A673 (cell line): Measurements from ENCODE around the gene ULK1. TPM values are rescaled to one million over a fixed set of nuclear protein-coding genes. Genes with fewer than 3 reads are reported as not detected.

ENCODE experiments used
- BruUV-seq: library from RNA; stranded (reverse); fragments of 400-500 nt; replicated peaks from 2 replicates; lab custom pipeline; 2021; lab: Mats Ljungman, UMichigan
- CTCF ChIA-PET: fragments of 300-600 bp; sonication (Branson Sonifier 250); formaldehyde crosslinking; loops from one replicate; lab custom pipeline; 2022; ENCODE audit warnings: antibody characterized with exemption; lab: Charles Lee
- POLR2A ChIA-PET: fragments of 300-600 bp; sonication (Branson Sonifier 250); formaldehyde crosslinking; loops from one replicate; lab custom pipeline; 2022; ENCODE audit warnings: antibody characterized with exemption; ENCODE audit not compliant: low non-redundant PET; lab: Charles Lee
- DNase-seq: peaks from one replicate; pipeline ENCODE4 v3.0.0-alpha.2; 2015; ENCODE audit warnings: low spot score
- H3K27ac ChIP-seq: fragments of 200-600 bp; sonication (generic); 2 replicates; pipeline ENCODE4 v1.5.1; 2016; ENCODE audit warnings: mixed run types, low read depth, mild to moderate bottlenecking, mixed read lengths, antibody characterized with exemption, low read length; ENCODE audit not compliant: poor library complexity, severe bottlenecking
- H3K27me3 ChIP-seq: fragments of 200-600 bp; sonication (generic); replicated peaks from 2 replicates; pipeline ENCODE4 v1.6.1; 2017; ENCODE audit warnings: mixed run types, low read depth, mild to moderate bottlenecking, mixed read lengths, antibody characterized with exemption, low read length; ENCODE audit not compliant: insufficient read depth, poor library complexity
- H3K36me3 ChIP-seq: fragments of 200-600 bp; sonication (generic); 2 replicates; pipeline ENCODE4 v1.6.1; 2016; ENCODE audit warnings: mixed run types, mild to moderate bottlenecking, mixed read lengths, antibody characterized with exemption, low read length; ENCODE audit not compliant: insufficient read depth, poor library complexity, severe bottlenecking
- H3K4me1 ChIP-seq: fragments of 200-600 bp; sonication (generic); 2 replicates; pipeline ENCODE4 v1.6.1; 2017; ENCODE audit warnings: mixed run types, mild to moderate bottlenecking, mixed read lengths, antibody characterized with exemption, low read length; ENCODE audit not compliant: insufficient read depth, poor library complexity, severe bottlenecking
- H3K4me3 ChIP-seq: fragments of 200-600 bp; sonication (generic); 2 replicates; pipeline ENCODE4 v1.5.1; 2016; ENCODE audit warnings: low read depth, mixed run types, mild to moderate bottlenecking, mixed read lengths, low read length; ENCODE audit not compliant: poor library complexity, severe bottlenecking
- H3K9me3 ChIP-seq: fragments of 200-600 bp; sonication (generic); 2 replicates; pipeline ENCODE4 v1.6.1; 2016; ENCODE audit warnings: mixed run types, low read depth, mild to moderate bottlenecking, mixed read lengths, antibody characterized with exemption, low read length; ENCODE audit not compliant: poor library complexity, severe bottlenecking
- EZH2 ChIP-seq: fragments of 200-600 bp; sonication (generic); IDR thresholded peaks from 2 replicates; pipeline ENCODE4 v1.6.1; 2017; ENCODE audit warnings: borderline replicate concordance, low read depth, mild to moderate bottlenecking, mixed read lengths, antibody characterized with exemption, low read length; ENCODE audit not compliant: poor library complexity, severe bottlenecking
- intact Hi-C: fragments of 100-400 bp; cut with micrococcal nuclease; formaldehyde crosslinking; loops from one replicate; pipeline ENCODE4 v1.10.0; 2022; ENCODE audit not compliant: unreplicated experiment
- total RNA-seq: library from RNA; stranded (reverse); gene quantifications from 2 replicates; pipeline ENCODE4 v1.2.3, GENCODE V29; 2021
- TF ChIP-seq, protein P1 (sequence below): fragments of 300-800, 200-600 bp; sonication (generic); conservative IDR thresholded peaks from 2 replicates; pipeline ENCODE4 v1.5.1; 2017; ENCODE audit warnings: low read depth, mild to moderate bottlenecking, antibody characterized with exemption, low read length, moderate library complexity, mixed read lengths

The ULK1 gene
- total RNA-seq, 1 experiment from 2014 or later = 57.3 TPM

DNA sequence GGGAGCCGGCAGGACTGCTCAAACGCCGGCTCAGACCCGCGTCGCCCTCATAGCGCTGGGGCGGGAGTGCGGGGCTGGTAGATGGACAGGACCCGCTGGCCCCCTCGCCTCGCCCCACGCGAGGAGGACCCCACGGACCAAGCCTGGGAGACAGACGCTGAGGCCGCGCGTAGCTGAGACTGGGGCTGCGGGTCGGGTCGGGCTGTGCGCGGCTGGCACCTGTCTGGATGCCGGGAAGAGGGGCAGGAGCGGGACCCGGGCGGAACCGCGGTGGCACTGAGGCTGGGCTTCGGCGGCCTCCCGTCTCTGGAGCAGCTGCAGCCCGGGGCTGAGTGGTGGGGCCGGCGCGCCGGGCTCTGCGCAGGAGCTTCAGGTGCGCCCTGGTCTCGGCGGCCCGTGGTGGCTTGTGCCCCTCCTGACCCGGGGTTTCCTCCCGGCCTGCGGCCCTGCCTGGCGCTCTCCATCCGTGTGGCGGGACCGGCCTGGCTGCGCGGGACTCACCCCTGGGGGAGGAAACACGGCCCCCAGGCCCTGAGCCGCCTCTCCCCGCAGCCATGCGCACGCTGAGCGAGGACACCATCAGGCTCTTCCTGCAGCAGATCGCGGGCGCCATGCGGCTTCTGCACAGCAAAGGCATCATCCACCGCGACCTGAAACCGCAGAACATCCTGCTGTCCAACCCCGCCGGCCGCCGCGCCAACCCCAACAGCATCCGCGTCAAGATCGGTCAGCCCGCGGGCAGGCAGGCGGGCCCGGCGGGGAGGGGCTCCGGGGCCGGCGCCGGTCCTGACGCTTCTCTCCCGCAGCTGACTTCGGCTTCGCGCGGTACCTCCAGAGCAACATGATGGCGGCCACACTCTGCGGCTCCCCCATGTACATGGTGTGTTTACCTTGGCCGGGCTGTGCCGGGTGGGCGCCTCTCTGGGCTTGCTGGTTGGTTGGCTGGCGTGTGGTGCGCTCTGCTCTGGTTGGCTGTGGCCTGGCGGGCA is 14.0 kb downstream of the ULK1 start:
- no peak overlapping the region for H3K4me3 ChIP-seq
- intact Hi-C loops = no loop called here
- H3K27ac ChIP-seq = no peak overlapping the region
- POLR2A ChIA-PET = no interaction called here
- H3K4me1 ChIP-seq = peaks cover 12% of the 10 kb centered on the region
- CTCF ChIA-PET = no interaction called here
- no peaks in the 10 kb centered on the region for H3K9me3 ChIP-seq
- BruUV-seq = no TSS peak
- TF ChIP-seq, protein P1, sequence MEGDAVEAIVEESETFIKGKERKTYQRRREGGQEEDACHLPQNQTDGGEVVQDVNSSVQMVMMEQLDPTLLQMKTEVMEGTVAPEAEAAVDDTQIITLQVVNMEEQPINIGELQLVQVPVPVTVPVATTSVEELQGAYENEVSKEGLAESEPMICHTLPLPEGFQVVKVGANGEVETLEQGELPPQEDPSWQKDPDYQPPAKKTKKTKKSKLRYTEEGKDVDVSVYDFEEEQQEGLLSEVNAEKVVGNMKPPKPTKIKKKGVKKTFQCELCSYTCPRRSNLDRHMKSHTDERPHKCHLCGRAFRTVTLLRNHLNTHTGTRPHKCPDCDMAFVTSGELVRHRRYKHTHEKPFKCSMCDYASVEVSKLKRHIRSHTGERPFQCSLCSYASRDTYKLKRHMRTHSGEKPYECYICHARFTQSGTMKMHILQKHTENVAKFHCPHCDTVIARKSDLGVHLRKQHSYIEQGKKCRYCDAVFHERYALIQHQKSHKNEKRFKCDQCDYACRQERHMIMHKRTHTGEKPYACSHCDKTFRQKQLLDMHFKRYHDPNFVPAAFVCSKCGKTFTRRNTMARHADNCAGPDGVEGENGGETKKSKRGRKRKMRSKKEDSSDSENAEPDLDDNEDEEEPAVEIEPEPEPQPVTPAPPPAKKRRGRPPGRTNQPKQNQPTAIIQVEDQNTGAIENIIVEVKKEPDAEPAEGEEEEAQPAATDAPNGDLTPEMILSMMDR = no peak
- no peak for TF ChIP-seq EZH2
- H3K27me3 ChIP-seq = no peaks in the 10 kb centered on the region
- no peak for DNase-seq
- H3K36me3 ChIP-seq = peaks cover 34% of the 10 kb centered on the region

DNA sequence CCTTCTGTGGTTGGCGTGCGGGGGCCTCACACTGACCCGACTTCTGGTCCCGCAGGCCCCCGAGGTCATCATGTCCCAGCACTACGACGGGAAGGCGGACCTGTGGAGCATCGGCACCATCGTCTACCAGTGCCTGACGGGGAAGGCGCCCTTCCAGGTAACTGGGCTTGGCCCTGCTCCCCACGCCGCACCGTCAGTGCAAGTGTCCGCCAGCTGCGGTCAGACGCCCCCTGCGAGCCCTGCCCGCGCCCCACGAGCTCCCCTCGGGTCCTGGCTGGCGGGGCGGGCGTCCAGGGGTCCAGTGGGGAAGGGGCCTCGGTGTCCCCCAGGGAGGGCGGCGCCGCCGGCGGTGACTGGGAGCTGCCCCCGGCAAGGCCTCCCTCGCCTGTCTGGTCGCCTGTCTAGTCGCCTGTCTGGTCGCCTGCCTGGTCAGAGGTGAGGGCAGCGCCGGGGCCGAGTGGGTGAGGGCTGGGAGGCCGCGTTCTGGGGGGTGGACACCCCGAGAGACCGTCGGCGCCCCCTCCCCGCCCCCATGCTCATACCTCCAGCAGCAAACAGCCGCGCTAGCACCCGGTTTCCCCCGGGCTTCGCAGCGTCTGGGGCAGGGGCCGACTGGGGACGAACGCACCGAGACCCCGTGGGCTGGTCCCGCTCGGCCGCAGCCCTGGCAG is 14.8 kb downstream of the ULK1 start:
- no peak overlapping the region for H3K4me3 ChIP-seq
- no TSS peak for BruUV-seq
- ChIA-PET CTCF (no interaction called here), POLR2A (no interaction called here)
- no peaks in the 10 kb centered on the region for H3K27me3 ChIP-seq
- TF ChIP-seq, protein P1 = no peak
- no peak for TF ChIP-seq EZH2
- H3K27ac ChIP-seq = no peak overlapping the region
- no peaks in the 10 kb centered on the region for H3K9me3 ChIP-seq
- intact Hi-C loops = no loop called here
- peaks cover 12% of the 10 kb centered on the region for H3K4me1 ChIP-seq
- no peak for DNase-seq
- H3K36me3 ChIP-seq = peaks cover 41% of the 10 kb centered on the region

- Histone ChIP-seq H3K4me1 (peaks cover 12% of the 10 kb centered on the region), H3K9me3 (no peaks in the 10 kb centered on the region), H3K4me3 (no peak overlapping the region), H3K27me3 (no peaks in the 10 kb centered on the region), H3K36me3 (peaks cover 46% of the 10 kb centered on the region), H3K27ac (no peak overlapping the region)
- ChIA-PET POLR2A (no interaction called here), CTCF (no interaction called here)
- BruUV-seq = no TSS peak
- TF ChIP-seq, protein P1 = no peak
- TF ChIP-seq EZH2 = no peak
- intact Hi-C loops = no loop called here
- no peak for DNase-seq
Measured at GRCh38 chr12:131909752-131910219, 15.4 kb downstream of the ULK1 start.
